Keratinocyte (primary cell): Measurements from ENCODE around the gene MLH1. TPM values are rescaled to one million over a fixed set of nuclear protein-coding genes. Genes with fewer than 3 reads are reported as not detected.

Experiments
- DNase-seq: peaks from one replicate; pipeline ENCODE4 v3.0.0-alpha.2; 2011; ENCODE audit warnings: low read depth, missing footprints, low spot score
- FAIRE-seq: peaks from 2 replicates; lab custom pipeline; 2011; peaks lifted over from hg19 to GRCh38; lab: Jason Lieb, UNC
- H2AFZ ChIP-seq: 2 replicates; pipeline ENCODE4 v1.6.0; 2012; ENCODE audit warnings: low read length, control low read depth, inconsistent platforms; ENCODE audit not compliant: control insufficient read depth
- H3K27ac ChIP-seq: 2 replicates; pipeline ENCODE4 v1.5.1; 2011; ENCODE audit warnings: low read length; ENCODE audit not compliant: control insufficient read depth, insufficient read depth
- H3K27me3 ChIP-seq: 3 replicates; pipeline ENCODE4 v1.6.0; 2011; ENCODE audit warnings: low read length; ENCODE audit not compliant: control insufficient read depth, insufficient read depth; ENCODE audit errors: extremely low read depth
- H3K36me3 ChIP-seq, 2 experiments: 2 replicates in 1 of 2; 3 replicates in 1 of 2; pipeline ENCODE4 v1.5.1; 2011; ENCODE audit warnings: low read length in 2 of 2, mild to moderate bottlenecking in 1 of 2; ENCODE audit not compliant: control insufficient read depth in 2 of 2, insufficient read depth in 2 of 2; ENCODE audit errors: extremely low read depth in 1 of 2
- H3K4me1 ChIP-seq: 3 replicates; pipeline ENCODE4 v1.5.1; 2011; ENCODE audit warnings: low read length; ENCODE audit not compliant: control insufficient read depth, insufficient read depth; ENCODE audit errors: extremely low read depth
- H3K4me2 ChIP-seq: 3 replicates; pipeline ENCODE4 v1.6.0; 2011; ENCODE audit warnings: low read depth, low read length; ENCODE audit not compliant: control insufficient read depth, insufficient read depth; ENCODE audit errors: extremely low read depth
- H3K4me3 ChIP-seq, 3 experiments: fragments of 200-600 bp in 1 of 3; sonication (generic) in 1 of 3; 2 replicates in 2 of 3; 3 replicates in 1 of 3; pipeline ENCODE4 v1.5.1; 2011 to 2016; ENCODE audit warnings: low read length in 3 of 3, mild to moderate bottlenecking in 3 of 3, control low read depth in 2 of 3, inconsistent platforms in 1 of 3, low read depth in 1 of 3, mixed read lengths in 1 of 3, mixed run types in 1 of 3, moderate library complexity in 1 of 3; ENCODE audit not compliant: control insufficient read depth in 2 of 3, insufficient read depth in 2 of 3; ENCODE audit errors: extremely low read depth in 1 of 3
- H3K79me2 ChIP-seq: 2 replicates; pipeline ENCODE4 v1.6.0; 2012; ENCODE audit warnings: low read length; ENCODE audit not compliant: control insufficient read depth, insufficient read depth
- H3K9ac ChIP-seq: 3 replicates; pipeline ENCODE4 v1.6.0; 2011; ENCODE audit warnings: low read length; ENCODE audit not compliant: control insufficient read depth, insufficient read depth; ENCODE audit errors: extremely low read depth
- H3K9me1 ChIP-seq: 3 replicates; pipeline ENCODE4 v1.6.0; 2011; ENCODE audit warnings: low read length; ENCODE audit not compliant: control insufficient read depth, insufficient read depth; ENCODE audit errors: extremely low read depth
- H3K9me3 ChIP-seq: 2 replicates; pipeline ENCODE4 v1.5.1; 2012; ENCODE audit warnings: low read depth, low read length; ENCODE audit not compliant: control insufficient read depth
- H4K20me1 ChIP-seq: 3 replicates; pipeline ENCODE4 v1.6.0; 2011; ENCODE audit warnings: low read length; ENCODE audit not compliant: control insufficient read depth, insufficient read depth; ENCODE audit errors: extremely low read depth
- EZH2 ChIP-seq: IDR thresholded peaks from one replicate; pipeline ENCODE4 v1.6.1; 2012; ENCODE audit warnings: inconsistent platforms, mild to moderate bottlenecking, low read length, moderate library complexity
- dilution Hi-C: fragments of 300-500 bp; cut with MboI; formaldehyde crosslinking; loops from one replicate; pipeline ENCODE4 v1.7.0; 2020; ENCODE audit warnings: low sequenced_read_pairs; ENCODE audit not compliant: extremely low pct_ligation_motif_present
- polyA plus RNA-seq, 5 experiments: library from polyadenylated mRNA; depleted of rRNA in 3 of 5; stranded (reverse) in 3 of 5; stranded (forward) in 1 of 5; unstranded in 1 of 5; fragments of >200 nt; gene quantifications; 1 replicate in 1 of 5; 2 replicates in 3 of 5; 3 replicates in 1 of 5; pipeline versions ENCODE4 v1.2.1 to v1.2.3, GENCODE V29; 2011 to 2012; ENCODE audit warnings: missing spikeins in 2 of 5, low read depth in 1 of 5, low replicate concordance in 1 of 5
- TF ChIP-seq, protein P1 (sequence below), 3 experiments: IDR thresholded peaks in 1 of 3; conservative IDR thresholded peaks in 1 of 3; optimal IDR thresholded peaks in 1 of 3; 2 replicates in 2 of 3; 3 replicates in 1 of 3; pipeline versions ENCODE3 to v1.5.1; 2011; ENCODE audit warnings: low read length in 3 of 3, mild to moderate bottlenecking in 3 of 3, moderate library complexity in 2 of 3, control low read depth in 1 of 3, inconsistent platforms in 1 of 3; ENCODE audit not compliant: insufficient read depth in 2 of 3; ENCODE audit errors: extremely low read depth in 1 of 3

The MLH1 gene
- polyA plus RNA-seq, 1 donor (not counting 4 experiments of a cell fraction or from before 2014, with no cell fraction given): 44.7 TPM

DNA sequence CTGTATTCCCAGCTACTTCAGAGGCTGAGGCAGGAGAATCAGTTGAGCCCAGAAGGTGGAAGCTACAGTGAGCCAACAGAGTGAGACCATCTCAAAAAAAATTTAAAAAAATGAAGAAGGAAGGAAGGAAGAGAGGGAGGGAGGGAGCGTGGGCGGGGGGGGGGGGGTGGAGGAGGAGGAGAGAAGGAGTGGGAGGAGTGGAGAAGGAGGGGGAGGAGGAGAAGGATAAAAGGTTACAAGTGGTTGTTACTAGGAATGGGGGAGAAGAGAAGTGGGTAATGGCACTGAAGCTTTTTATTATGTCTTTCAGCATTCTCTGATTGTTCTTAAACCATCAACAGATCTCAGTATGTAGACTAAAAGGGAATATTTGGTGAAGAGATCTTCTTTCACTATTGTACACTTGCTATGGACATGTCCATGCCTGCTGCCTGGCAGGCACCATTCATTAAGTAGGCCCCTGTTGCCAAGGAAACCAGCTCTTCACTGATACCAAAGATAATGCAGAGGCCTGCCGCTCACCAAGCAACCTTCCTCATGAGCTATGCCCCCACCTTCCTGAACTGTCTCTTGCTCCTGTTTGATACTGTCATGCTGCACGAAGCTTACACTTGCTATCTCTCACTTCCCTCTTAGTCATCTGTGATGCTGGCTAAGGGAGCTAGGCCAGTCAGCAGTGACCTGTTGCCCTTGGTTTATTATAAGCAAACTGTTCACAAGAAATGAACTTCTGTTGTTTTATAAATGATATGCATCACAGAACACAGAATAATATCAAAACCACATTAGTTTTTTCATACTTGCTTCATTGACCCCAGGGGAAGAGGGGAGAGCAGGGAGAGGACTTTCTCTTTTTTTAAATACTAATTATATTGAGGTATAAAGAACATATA lies 23.5 kb upstream of the MLH1 start:
- Histone ChIP-seq H2AFZ (peak overlapping the region; percentile 91), H3K27ac (peak overlapping the region; percentile 61), H3K9me3 (no peaks in the 10 kb centered on the region), H3K79me2 (no peaks in the 10 kb centered on the region), H3K4me3 (peak overlapping the region in 1 of 3 experiments; percentile 22), H4K20me1 (no peaks in the 10 kb centered on the region), H3K27me3 (no peaks in the 10 kb centered on the region), H3K9me1 (no peaks in the 10 kb centered on the region), H3K4me1 (peaks cover 20% of the 10 kb centered on the region), H3K4me2 (peak overlapping the region; percentile 89), H3K9ac (no peak overlapping the region), H3K36me3 (no peaks in the 10 kb centered on the region)
- dilution Hi-C loops: no loop called here
- no peak for TF ChIP-seq EZH2
- TF ChIP-seq, protein P1, sequence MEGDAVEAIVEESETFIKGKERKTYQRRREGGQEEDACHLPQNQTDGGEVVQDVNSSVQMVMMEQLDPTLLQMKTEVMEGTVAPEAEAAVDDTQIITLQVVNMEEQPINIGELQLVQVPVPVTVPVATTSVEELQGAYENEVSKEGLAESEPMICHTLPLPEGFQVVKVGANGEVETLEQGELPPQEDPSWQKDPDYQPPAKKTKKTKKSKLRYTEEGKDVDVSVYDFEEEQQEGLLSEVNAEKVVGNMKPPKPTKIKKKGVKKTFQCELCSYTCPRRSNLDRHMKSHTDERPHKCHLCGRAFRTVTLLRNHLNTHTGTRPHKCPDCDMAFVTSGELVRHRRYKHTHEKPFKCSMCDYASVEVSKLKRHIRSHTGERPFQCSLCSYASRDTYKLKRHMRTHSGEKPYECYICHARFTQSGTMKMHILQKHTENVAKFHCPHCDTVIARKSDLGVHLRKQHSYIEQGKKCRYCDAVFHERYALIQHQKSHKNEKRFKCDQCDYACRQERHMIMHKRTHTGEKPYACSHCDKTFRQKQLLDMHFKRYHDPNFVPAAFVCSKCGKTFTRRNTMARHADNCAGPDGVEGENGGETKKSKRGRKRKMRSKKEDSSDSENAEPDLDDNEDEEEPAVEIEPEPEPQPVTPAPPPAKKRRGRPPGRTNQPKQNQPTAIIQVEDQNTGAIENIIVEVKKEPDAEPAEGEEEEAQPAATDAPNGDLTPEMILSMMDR (optimal IDR thresholded peaks at IDR 0.05 in 1 of 3, IDR thresholded peaks at IDR 0.05 in 1 of 3, conservative IDR thresholded peaks at IDR 0.05 in 1 of 3; ENCODE audit: extremely low read depth in 1 of 3, insufficient read depth in 2 of 3, low read length in 3 of 3): no peak
- peak; percentile 73 for DNase-seq
- FAIRE-seq: peak; percentile 96

DNA sequence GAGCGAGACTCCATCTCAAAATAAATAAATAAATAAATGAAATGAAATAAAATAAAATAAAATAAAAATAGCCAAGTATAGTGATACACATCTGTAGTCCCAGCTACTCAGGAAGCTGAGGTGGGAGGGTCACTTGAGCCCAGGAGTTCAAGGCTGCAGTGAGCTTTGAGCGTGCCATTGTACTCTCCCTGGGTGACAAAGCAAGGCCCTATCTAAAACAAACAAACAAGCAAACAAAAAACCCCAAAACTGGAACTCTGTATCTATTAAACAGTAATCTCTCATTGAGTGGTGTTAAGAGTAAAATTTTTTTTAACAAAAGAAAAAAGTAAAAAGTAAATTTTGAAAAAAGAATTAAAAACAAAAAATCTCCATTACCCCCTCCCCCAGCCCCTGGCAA lies 21.2 kb upstream of the MLH1 start:
- DNase-seq (no peak), FAIRE-seq (no peak)
- Histone ChIP-seq H3K27me3 (no peaks in the 10 kb centered on the region), H3K9ac (no peak overlapping the region), H3K4me3 (no peak overlapping the region), H3K4me1 (peaks cover 13% of the 10 kb centered on the region), H4K20me1 (no peaks in the 10 kb centered on the region), H3K79me2 (no peaks in the 10 kb centered on the region), H3K36me3 (no peaks in the 10 kb centered on the region), H3K9me1 (no peaks in the 10 kb centered on the region), H3K27ac (no peak overlapping the region), H3K9me3 (no peaks in the 10 kb centered on the region), H2AFZ (no peak overlapping the region), H3K4me2 (no peak overlapping the region)
- dilution Hi-C loops: no loop called here
- TF ChIP-seq, protein P1 (optimal IDR thresholded peaks at IDR 0.05 in 1 of 3, IDR thresholded peaks at IDR 0.05 in 1 of 3, conservative IDR thresholded peaks at IDR 0.05 in 1 of 3; ENCODE audit: extremely low read depth in 1 of 3, insufficient read depth in 2 of 3, low read length in 3 of 3): no peak
